Right lobe of liver (tissue), 4 donors: ENCODE results near the gene ROCK2.

Experiments
- POLR2A ChIP-seq: fragments of 450-650 bp; IDR thresholded peaks from one replicate; pipeline ENCODE4 v1.6.1; 2017; ENCODE audit warnings: antibody characterized with exemption, mild to moderate bottlenecking
- TF ChIP-seq, protein P1 (sequence below), 4 donors: fragments of 200-600 bp in 3 of 4; fragments of 450-650 bp in 1 of 4; IDR thresholded peaks; one replicate each; pipeline versions ENCODE4 v1.5.1 to v1.8.0; 2016 to 2022; ENCODE audit warnings: antibody characterized with exemption in 4 of 4, mild to moderate bottlenecking in 2 of 4
- donor health status: DM: no; HTN: no; CAD: no.
- donor health status: DM: no; HTN: no; CAD: no.
- donor health status: DM: no; HTN: yes; CAD: no.

DNA sequence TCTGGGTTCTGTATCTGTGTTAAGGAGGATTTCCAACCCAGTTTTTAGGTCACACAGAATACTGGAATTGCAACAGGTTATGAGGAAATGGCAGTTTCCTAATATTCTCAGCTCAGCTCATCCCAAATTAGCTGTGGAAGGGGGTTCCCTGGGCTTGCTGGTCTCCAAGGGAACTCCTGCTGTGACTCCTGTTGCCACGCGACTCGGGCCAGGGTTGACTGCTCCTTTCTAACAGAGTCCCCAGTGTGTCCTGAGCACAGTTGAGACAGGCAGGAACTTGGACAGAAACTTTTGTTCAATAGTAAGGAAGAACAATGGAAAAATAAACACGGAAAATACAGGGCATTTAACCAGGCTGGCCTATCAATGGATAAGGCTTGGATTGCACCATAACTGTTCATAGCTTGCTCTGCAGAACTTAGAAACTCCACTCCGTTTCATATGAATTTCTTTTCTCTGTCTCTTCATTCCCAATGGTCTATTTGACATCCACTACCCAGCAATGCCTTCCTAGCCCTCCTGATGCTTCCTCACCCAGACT is 3.8 kb upstream of the ROCK2 start:
- TF ChIP-seq, protein P1, sequence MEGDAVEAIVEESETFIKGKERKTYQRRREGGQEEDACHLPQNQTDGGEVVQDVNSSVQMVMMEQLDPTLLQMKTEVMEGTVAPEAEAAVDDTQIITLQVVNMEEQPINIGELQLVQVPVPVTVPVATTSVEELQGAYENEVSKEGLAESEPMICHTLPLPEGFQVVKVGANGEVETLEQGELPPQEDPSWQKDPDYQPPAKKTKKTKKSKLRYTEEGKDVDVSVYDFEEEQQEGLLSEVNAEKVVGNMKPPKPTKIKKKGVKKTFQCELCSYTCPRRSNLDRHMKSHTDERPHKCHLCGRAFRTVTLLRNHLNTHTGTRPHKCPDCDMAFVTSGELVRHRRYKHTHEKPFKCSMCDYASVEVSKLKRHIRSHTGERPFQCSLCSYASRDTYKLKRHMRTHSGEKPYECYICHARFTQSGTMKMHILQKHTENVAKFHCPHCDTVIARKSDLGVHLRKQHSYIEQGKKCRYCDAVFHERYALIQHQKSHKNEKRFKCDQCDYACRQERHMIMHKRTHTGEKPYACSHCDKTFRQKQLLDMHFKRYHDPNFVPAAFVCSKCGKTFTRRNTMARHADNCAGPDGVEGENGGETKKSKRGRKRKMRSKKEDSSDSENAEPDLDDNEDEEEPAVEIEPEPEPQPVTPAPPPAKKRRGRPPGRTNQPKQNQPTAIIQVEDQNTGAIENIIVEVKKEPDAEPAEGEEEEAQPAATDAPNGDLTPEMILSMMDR (IDR thresholded peaks at IDR 0.05): no peak
- TF ChIP-seq POLR2A: no peak
